ENCODE results near the gene ZNF283.
"Not testable (repeated sequence)": the region's sequence is repeated elsewhere in the genome, so short reads cannot be mapped to it uniquely, and the experiment has no call there.

The ZNF283 gene

DNA sequence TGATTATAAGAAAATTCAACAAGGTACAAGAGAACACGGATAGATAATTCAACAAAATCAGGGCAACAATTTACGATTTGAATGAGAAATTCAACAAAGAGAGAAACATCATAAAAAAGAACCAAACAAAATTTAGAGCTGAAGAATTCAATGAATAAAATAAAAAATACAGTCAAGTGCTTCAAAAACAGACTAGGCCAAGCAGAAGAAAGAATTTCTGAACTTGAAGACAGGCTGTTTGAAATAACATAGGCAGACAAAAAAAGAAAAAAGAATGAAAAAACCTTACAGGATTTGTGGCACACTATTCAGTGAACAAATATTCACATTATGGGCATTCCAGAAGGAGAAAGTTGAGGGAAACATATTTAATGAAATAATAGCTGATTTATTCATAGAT, 31.1 kb downstream of the ZNF283 start:
- no peak for DNase-seq

DNA sequence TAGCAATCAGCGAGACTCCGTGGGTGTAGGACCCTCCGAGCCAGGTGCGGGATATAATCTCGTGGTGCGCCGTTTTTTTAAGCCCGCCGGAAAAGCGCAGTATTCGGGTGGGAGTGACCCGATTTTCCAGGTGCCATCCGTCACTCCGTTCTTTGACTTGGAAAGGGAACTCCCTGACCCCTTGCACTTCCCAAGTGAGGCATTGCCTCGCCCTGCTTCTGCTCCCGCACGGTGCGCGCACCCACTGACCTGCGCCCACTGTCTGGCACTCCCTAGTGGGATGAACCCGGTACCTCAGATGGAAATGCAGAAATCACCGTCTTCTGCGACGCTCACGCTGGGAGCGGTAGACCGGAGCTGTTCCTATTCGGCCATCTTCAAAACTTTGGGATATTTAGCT, 39.8 kb downstream of the ZNF283 start:
- DNase-seq = not testable (repeated sequence)

DNA sequence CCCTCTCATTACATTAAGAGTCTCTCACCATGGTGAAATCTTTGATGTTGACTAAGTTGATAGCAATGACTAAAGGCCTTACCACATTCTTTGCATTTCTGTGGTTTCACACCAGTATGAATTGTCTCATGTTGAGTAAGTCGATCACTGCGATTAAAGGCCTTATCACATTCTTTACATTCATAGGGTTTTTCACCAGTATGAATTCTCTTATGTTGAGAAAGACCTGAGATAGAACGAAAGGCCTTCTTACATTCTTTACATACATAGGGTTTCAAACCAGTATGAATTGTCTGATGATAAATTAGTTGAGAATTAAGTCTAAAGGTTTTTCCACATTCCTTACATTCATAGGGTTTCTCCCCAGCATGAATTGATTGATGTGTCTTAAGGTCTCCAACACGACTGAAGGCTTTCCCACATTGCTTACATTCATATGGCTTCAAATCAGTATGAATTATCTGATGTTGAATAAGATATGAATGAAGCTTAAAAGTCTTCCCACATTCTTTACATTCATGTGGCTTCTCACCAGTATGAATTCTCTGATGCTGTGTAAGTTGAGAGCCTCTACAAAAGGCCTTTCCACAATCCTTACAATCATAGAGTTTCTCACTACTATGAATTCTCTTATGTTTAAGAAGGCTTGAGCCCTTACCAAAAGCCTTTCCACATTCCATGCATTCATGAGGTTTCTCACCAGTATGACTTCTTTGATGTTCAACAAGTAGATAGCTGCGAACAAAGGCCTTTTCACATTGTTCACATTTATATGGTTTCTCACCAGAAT, 45.6 kb downstream of the ZNF283 start:
- DNase-seq = no peak

DNA sequence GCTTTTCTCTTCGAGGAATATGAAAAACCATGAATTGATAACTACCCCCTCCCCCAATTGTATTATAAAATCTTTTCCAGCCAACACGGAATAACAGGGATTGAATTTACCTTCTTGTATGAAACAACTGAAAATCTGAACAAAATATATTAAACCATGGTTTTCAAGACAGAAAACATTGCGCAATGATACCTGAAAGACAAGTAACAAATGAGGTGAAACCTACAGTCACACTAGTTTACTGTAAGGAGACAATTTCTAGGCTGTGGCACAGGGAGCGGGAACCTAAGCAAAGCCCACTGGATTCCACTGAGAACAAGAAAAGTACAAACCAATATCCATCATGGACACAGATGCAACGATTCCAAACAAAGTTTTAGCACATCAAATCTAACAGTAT, 53.4 kb downstream of the ZNF283 start:
- DNase-seq = no peak

- DNase-seq = no peak
These were observed 56.7 kb downstream of the ZNF283 start, which contains the start of gene ZNF404 for GRCh38 chr19:43883864-43884263. Gene ZNF404 (minus strand): TSS chr19:43883964.

DNA sequence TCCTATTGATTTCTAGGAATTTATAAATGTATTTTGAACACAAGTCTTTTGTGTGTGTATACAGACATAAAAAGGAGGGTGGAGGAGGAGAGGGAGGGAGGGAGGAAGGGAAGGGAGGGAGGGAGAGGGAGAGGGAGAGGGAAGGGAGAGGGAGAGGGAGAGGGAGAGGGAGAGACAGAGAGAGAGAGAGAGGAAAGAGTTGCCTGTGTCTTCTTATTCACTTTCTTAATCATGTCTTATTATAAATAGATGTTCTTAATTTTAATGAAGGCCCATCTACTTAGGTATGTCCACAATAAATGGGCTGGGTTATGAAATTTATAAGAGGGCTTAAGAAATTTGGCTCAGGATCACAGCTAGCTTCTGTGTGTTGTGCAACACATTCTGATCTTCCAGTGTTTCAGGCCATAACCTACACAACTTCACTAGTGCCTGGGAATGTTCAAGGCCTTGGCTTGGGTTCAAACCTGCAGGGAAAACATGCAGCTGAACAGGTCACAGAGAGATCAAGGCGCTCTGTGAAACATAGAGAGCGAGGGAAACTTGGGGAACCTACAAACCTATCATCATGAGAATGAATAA, 68.7 kb downstream of the ZNF283 start:
- no peak for DNase-seq

Data from T-helper 9 cell (primary cell).